Measurements from ENCODE around the gene PARM1.

GRCh38 chr4:75016472-75016871 is 83.6 kb downstream of the PARM1 start:
- no peak for TF ChIP-seq CTCF (IDR thresholded peaks at IDR 0.05; ENCODE audit: insufficient read depth, low read length)
- TF ChIP-seq POLR2AphosphoS5 (IDR thresholded peaks at IDR 0.05; ENCODE audit: low read depth) = no peak
- no peak for TF ChIP-seq REST (IDR thresholded peaks at IDR 0.05; ENCODE audit: insufficient replicate concordance, low read depth)
- TF ChIP-seq SPI1 (IDR thresholded peaks at IDR 0.05; ENCODE audit: borderline replicate concordance, low read depth) = peak; percentile 87
